ENCODE data around the gene ROBO2.

ROBO2 gene

GRCh38 chr3:77052051-77052501 lies 12.2 kb downstream of the ROBO2 start:
- DNase-seq: no peak

- DNase-seq: no peak
Observed at GRCh38 chr3:77052733-77053670, 13.1 kb downstream of the ROBO2 start.

GRCh38 chr3:77053795-77054194 lies 13.9 kb downstream of the ROBO2 start:
- no peak for DNase-seq

- no peak for DNase-seq
Observed at GRCh38 chr3:77055841-77056341, 16.0 kb downstream of the ROBO2 start.

GRCh38 chr3:77059354-77059753 lies 19.5 kb downstream of the ROBO2 start:
- DNase-seq: no peak

- no peak for DNase-seq
Observed at GRCh38 chr3:77063423-77063822, 23.5 kb downstream of the ROBO2 start.

GRCh38 chr3:77065750-77066149 lies 25.9 kb downstream of the ROBO2 start:
- no peak for DNase-seq

GRCh38 chr3:77066829-77067228 lies 26.9 kb downstream of the ROBO2 start:
- DNase-seq: no peak

GRCh38 chr3:77068808-77069207 lies 28.9 kb downstream of the ROBO2 start:
- DNase-seq: no peak

- DNase-seq: no peak
Observed at GRCh38 chr3:77071364-77071763, 31.5 kb downstream of the ROBO2 start.

- no peak for DNase-seq
Observed at GRCh38 chr3:77071809-77072208, 31.9 kb downstream of the ROBO2 start.

- DNase-seq: no peak
Observed at GRCh38 chr3:77072232-77072631, 32.3 kb downstream of the ROBO2 start.

- DNase-seq: no peak
Observed at GRCh38 chr3:77078279-77078678, 38.4 kb downstream of the ROBO2 start.

- no peak for DNase-seq
Observed at GRCh38 chr3:77079988-77080610, 40.2 kb downstream of the ROBO2 start.

- DNase-seq: no peak
Observed at GRCh38 chr3:77081240-77081661, 41.4 kb downstream of the ROBO2 start.

- no peak for DNase-seq
Observed at GRCh38 chr3:77084511-77084910, 44.6 kb downstream of the ROBO2 start.

- DNase-seq: no peak
Observed at GRCh38 chr3:77086408-77086807, 46.5 kb downstream of the ROBO2 start.

GRCh38 chr3:77091809-77092208 lies 51.9 kb downstream of the ROBO2 start:
- no peak for DNase-seq

- DNase-seq: no peak
Observed at GRCh38 chr3:77093101-77093500, 53.2 kb downstream of the ROBO2 start.

GRCh38 chr3:77096145-77096544 lies 56.2 kb downstream of the ROBO2 start:
- no peak for DNase-seq

GRCh38 chr3:77096966-77097890 lies 57.3 kb downstream of the ROBO2 start:
- DNase-seq: no peak

- no peak for DNase-seq
Observed at GRCh38 chr3:77102951-77103769, 63.3 kb downstream of the ROBO2 start.
